Neuronal stem cell (in vitro differentiated cells): Measurements from ENCODE around the gene MLF1.

Source experiments
- DNase-seq: peaks from one replicate; pipeline ENCODE4 v3.0.0-alpha.2; 2013; ENCODE audit warnings: low spot score
- H2AFZ ChIP-seq: one replicate; pipeline ENCODE4 v1.6.1; 2013; ENCODE audit warnings: mild to moderate bottlenecking, low read length, inconsistent platforms
- H2AK5ac ChIP-seq: 2 replicates; pipeline ENCODE4 v1.6.1; 2013; ENCODE audit warnings: low read depth, mild to moderate bottlenecking, inconsistent platforms, low read length, moderate library complexity, mixed read lengths
- H2BK120ac ChIP-seq: 2 replicates; pipeline ENCODE4 v1.6.1; 2013; ENCODE audit warnings: low read depth, mild to moderate bottlenecking, inconsistent platforms, low read length, moderate library complexity, mixed read lengths
- H2BK12ac ChIP-seq: one replicate; pipeline ENCODE4 v1.6.1; 2013; ENCODE audit warnings: low read length, inconsistent platforms
- H2BK15ac ChIP-seq: 2 replicates; pipeline ENCODE4 v1.6.1; 2013; ENCODE audit warnings: mild to moderate bottlenecking, low read length, inconsistent platforms, mixed read lengths
- H2BK5ac ChIP-seq: one replicate; pipeline ENCODE4 v1.6.1; 2013; ENCODE audit warnings: inconsistent platforms, mild to moderate bottlenecking, low read length, moderate library complexity
- H3K14ac ChIP-seq: one replicate; pipeline ENCODE4 v1.6.1; 2013; ENCODE audit warnings: low read length, inconsistent platforms
- H3K18ac ChIP-seq: 2 replicates; pipeline ENCODE4 v1.6.1; 2013; ENCODE audit warnings: low read length, inconsistent platforms
- H3K23ac ChIP-seq: 2 replicates; pipeline ENCODE4 v1.6.1; 2013; ENCODE audit warnings: low read depth, mild to moderate bottlenecking, mixed read lengths, low read length, inconsistent platforms; ENCODE audit not compliant: poor library complexity
- H3K27ac ChIP-seq: replicated peaks from 3 replicates; pipeline ENCODE4 v1.5.1; 2013; ENCODE audit warnings: low read length, inconsistent platforms
- H3K27me3 ChIP-seq, 3 experiments: 2 replicates each; pipeline ENCODE4 v1.6.1; 2013; ENCODE audit warnings: low read length in 3 of 3, mild to moderate bottlenecking in 2 of 3, inconsistent platforms in 1 of 3, low read depth in 1 of 3, mixed read lengths in 1 of 3, moderate library complexity in 1 of 3; ENCODE audit not compliant: control insufficient read depth in 3 of 3, insufficient read depth in 3 of 3
- H3K36me3 ChIP-seq, 2 donors: replicated peaks in 1 of 2; 2 replicates each; pipeline ENCODE4 v1.6.1; 2013; ENCODE audit warnings: low read length in 2 of 2; ENCODE audit not compliant: control insufficient read depth in 2 of 2, insufficient read depth in 2 of 2
- H3K4ac ChIP-seq: 2 replicates; pipeline ENCODE4 v1.6.1; 2013; ENCODE audit warnings: inconsistent platforms, mild to moderate bottlenecking, low read length, moderate library complexity
- H3K4me1 ChIP-seq, 2 donors: 1 replicate in 1 of 2; 2 replicates in 1 of 2; pipeline ENCODE4 v1.6.1; 2013; ENCODE audit warnings: low read length in 2 of 2, low read depth in 1 of 2; ENCODE audit not compliant: control insufficient read depth in 2 of 2, insufficient read depth in 1 of 2
- H3K4me2 ChIP-seq: one replicate; pipeline ENCODE4 v1.6.1; 2013; ENCODE audit warnings: mild to moderate bottlenecking, low read length, inconsistent platforms; ENCODE audit not compliant: insufficient read depth, poor library complexity, severe bottlenecking
- H3K4me3 ChIP-seq, 2 donors: 2 replicates each; pipeline ENCODE4 v1.5.1; 2013; ENCODE audit warnings: low read length in 2 of 2, mild to moderate bottlenecking in 2 of 2, inconsistent platforms in 1 of 2, moderate library complexity in 1 of 2
- H3K79me1 ChIP-seq: one replicate; pipeline ENCODE4 v1.6.1; 2013; ENCODE audit warnings: low read depth, mild to moderate bottlenecking, inconsistent platforms, low read length, moderate library complexity
- H3K9ac ChIP-seq: one replicate; pipeline ENCODE4 v1.6.1; 2013; ENCODE audit warnings: mild to moderate bottlenecking, low read depth, low read length, inconsistent platforms; ENCODE audit not compliant: poor library complexity
- H3K9me3 ChIP-seq, 2 donors: replicated peaks in 1 of 2; 2 replicates each; pipeline versions ENCODE3 to v1.6.1; 2013; ENCODE audit warnings: low read length in 2 of 2, mild to moderate bottlenecking in 2 of 2, inconsistent platforms in 1 of 2, low read depth in 1 of 2, mixed read lengths in 1 of 2, moderate library complexity in 1 of 2; ENCODE audit not compliant: control insufficient read depth in 2 of 2, insufficient read depth in 1 of 2
- H4K8ac ChIP-seq: one replicate; pipeline ENCODE4 v1.6.1; 2013; ENCODE audit warnings: low read depth, mild to moderate bottlenecking, inconsistent platforms, low read length, moderate library complexity
- H4K91ac ChIP-seq: one replicate; pipeline ENCODE4 v1.6.1; 2013; ENCODE audit warnings: low read length, low read depth, mild to moderate bottlenecking, inconsistent platforms; ENCODE audit not compliant: poor library complexity
- WGBS, 2 donors: extraction: QIAGEN DNeasy Blood & Tissue Kit; methylation state at CpG; one replicate each; pipeline ENCODE4 v1.1.7; 2013; ENCODE audit warnings: missing lambda C conversion rate in 2 of 2, mixed read lengths in 1 of 2; ENCODE audit not compliant: insufficient read length in 2 of 2, insufficient replicate concordance in 1 of 2; ENCODE audit errors: extremely low coverage in 2 of 2; 5-methylcytosine and 5-hydroxymethylcytosine counted together

Gene MLF1

GRCh38 chr3:158565076-158565475 lies 5.9 kb upstream of the MLF1 start:
- Histone ChIP-seq H3K14ac (no peak overlapping the region), H3K27me3 (peaks cover 0 to 23% (median 0%) of the 10 kb centered on the region in 3 experiments), H2BK12ac (no peak overlapping the region), H2BK15ac (no peak overlapping the region), H2BK120ac (no peak overlapping the region), H2AFZ (no peak overlapping the region), H3K9ac (no peak overlapping the region), H3K4me3 (no peak overlapping the region), H3K23ac (no peak overlapping the region), H3K27ac (no peak overlapping the region), H3K4ac (no peak overlapping the region), H2BK5ac (no peak overlapping the region), H3K9me3 (no peaks in the 10 kb centered on the region), H3K36me3 (no peaks in the 10 kb centered on the region), H4K91ac (no peak overlapping the region), H3K4me1 (no peaks in the 10 kb centered on the region), H4K8ac (no peak overlapping the region), H3K18ac (no peak overlapping the region), H2AK5ac (no peak overlapping the region), H3K4me2 (no peak overlapping the region), H3K79me1 (no peaks in the 10 kb centered on the region)
- DNase-seq = no peak
- WGBS, 2 donors = no CpG with 5 or more reads among the region's 6 CpGs

GRCh38 chr3:158568784-158569183 lies 2.2 kb upstream of the MLF1 start:
- no peak overlapping the region for H3K4ac ChIP-seq
- H3K18ac ChIP-seq = no peak overlapping the region
- H3K4me1 ChIP-seq = peaks cover 2 to 5% of the 10 kb centered on the region in 2 donors
- H3K79me1 ChIP-seq = no peaks in the 10 kb centered on the region
- H2BK120ac ChIP-seq = no peak overlapping the region
- H3K4me2 ChIP-seq = no peak overlapping the region
- no peak overlapping the region for H3K4me3 ChIP-seq
- no peak overlapping the region for H3K23ac ChIP-seq
- H2BK15ac ChIP-seq = no peak overlapping the region
- no peak overlapping the region for H2AFZ ChIP-seq
- no peak overlapping the region for H4K8ac ChIP-seq
- no peak overlapping the region for H3K14ac ChIP-seq
- H4K91ac ChIP-seq = no peak overlapping the region
- H2AK5ac ChIP-seq = no peak overlapping the region
- H2BK5ac ChIP-seq = no peak overlapping the region
- H2BK12ac ChIP-seq = no peak overlapping the region
- H3K9ac ChIP-seq = no peak overlapping the region
- WGBS, 2 donors = no CpG with 5 or more reads among the region's 3 CpGs
- DNase-seq = no peak
- no peaks in the 10 kb centered on the region for H3K9me3 ChIP-seq
- no peaks in the 10 kb centered on the region for H3K36me3 ChIP-seq
- H3K27ac ChIP-seq = no peak overlapping the region
- H3K27me3 ChIP-seq = peaks cover 0 to 23% (median 0%) of the 10 kb centered on the region in 3 experiments

- no peak for DNase-seq
- no peak overlapping the region for H2BK15ac ChIP-seq
- no peaks in the 10 kb centered on the region for H3K79me1 ChIP-seq
- H4K8ac ChIP-seq = no peak overlapping the region
- H3K9ac ChIP-seq = no peak overlapping the region
- H2BK12ac ChIP-seq = no peak overlapping the region
- no peak overlapping the region for H3K27ac ChIP-seq
- H3K4ac ChIP-seq = no peak overlapping the region
- H3K36me3 ChIP-seq = no peaks in the 10 kb centered on the region
- no peak overlapping the region for H3K14ac ChIP-seq
- no peak overlapping the region for H2AFZ ChIP-seq
- no peak overlapping the region for H2BK120ac ChIP-seq
- H2AK5ac ChIP-seq = no peak overlapping the region
- H3K23ac ChIP-seq = no peak overlapping the region
- no peak overlapping the region for H3K4me2 ChIP-seq
- peaks cover 0 to 23% (median 0%) of the 10 kb centered on the region in 3 experiments for H3K27me3 ChIP-seq
- H3K4me1 ChIP-seq = peaks cover 2 to 5% of the 10 kb centered on the region in 2 donors
- no peak overlapping the region for H3K4me3 ChIP-seq
- H4K91ac ChIP-seq = no peak overlapping the region
- no peak overlapping the region for H3K18ac ChIP-seq
- no peaks in the 10 kb centered on the region for H3K9me3 ChIP-seq
- H2BK5ac ChIP-seq = no peak overlapping the region
- no CpG with 5 or more reads among the region's 3 CpGs for WGBS, 2 donors
Measured at GRCh38 chr3:158569794-158570193, 1.2 kb upstream of the MLF1 start.

GRCh38 chr3:158571969-158572765 lies 1.2 kb downstream of the MLF1 start:
- H3K36me3 ChIP-seq = no peaks in the 10 kb centered on the region
- peaks cover 2 to 5% of the 10 kb centered on the region in 2 donors for H3K4me1 ChIP-seq
- no peak overlapping the region for H2BK5ac ChIP-seq
- no peak for DNase-seq
- no peak overlapping the region for H2BK15ac ChIP-seq
- no peak overlapping the region for H4K8ac ChIP-seq
- H3K23ac ChIP-seq = no peak overlapping the region
- H2BK12ac ChIP-seq = no peak overlapping the region
- H3K4me2 ChIP-seq = no peak overlapping the region
- no peak overlapping the region for H3K4ac ChIP-seq
- H3K79me1 ChIP-seq = no peaks in the 10 kb centered on the region
- H4K91ac ChIP-seq = no peak overlapping the region
- no peaks in the 10 kb centered on the region for H3K9me3 ChIP-seq
- H2AK5ac ChIP-seq = no peak overlapping the region
- H2BK120ac ChIP-seq = no peak overlapping the region
- H3K9ac ChIP-seq = peak overlapping the region; percentile 44
- H3K18ac ChIP-seq = no peak overlapping the region
- WGBS, 2 donors = 97 to 100% methylated on average over 2 to 16 of the region's 16 CpGs
- peaks cover 0 to 15% (median 0%) of the 10 kb centered on the region in 3 experiments for H3K27me3 ChIP-seq
- no peak overlapping the region for H3K14ac ChIP-seq
- no peak overlapping the region for H2AFZ ChIP-seq
- H3K27ac ChIP-seq = no peak overlapping the region
- H3K4me3 ChIP-seq = peak overlapping the region in 1 of 2 donors; percentile 86
